GM19324 (cell line): ENCODE measurements around the gene SPPL2B.
A peak's percentile ranks its signal among the peaks of the same experiment; 100 is the strongest.
"Not testable (repeated sequence)": the region's sequence is repeated elsewhere in the genome, so short reads cannot be mapped to it uniquely, and the experiment has no call there.

ENCODE experiments used
- ATAC-seq: cut with Tn5 transposase; IDR thresholded peaks from one replicate; pipeline ENCODE4 v1.9.1; 2021; ENCODE audit warnings: mild to moderate bottlenecking, moderate library complexity; ENCODE audit not compliant: unreplicated experiment, low FRiP score

The SPPL2B gene, protein sequence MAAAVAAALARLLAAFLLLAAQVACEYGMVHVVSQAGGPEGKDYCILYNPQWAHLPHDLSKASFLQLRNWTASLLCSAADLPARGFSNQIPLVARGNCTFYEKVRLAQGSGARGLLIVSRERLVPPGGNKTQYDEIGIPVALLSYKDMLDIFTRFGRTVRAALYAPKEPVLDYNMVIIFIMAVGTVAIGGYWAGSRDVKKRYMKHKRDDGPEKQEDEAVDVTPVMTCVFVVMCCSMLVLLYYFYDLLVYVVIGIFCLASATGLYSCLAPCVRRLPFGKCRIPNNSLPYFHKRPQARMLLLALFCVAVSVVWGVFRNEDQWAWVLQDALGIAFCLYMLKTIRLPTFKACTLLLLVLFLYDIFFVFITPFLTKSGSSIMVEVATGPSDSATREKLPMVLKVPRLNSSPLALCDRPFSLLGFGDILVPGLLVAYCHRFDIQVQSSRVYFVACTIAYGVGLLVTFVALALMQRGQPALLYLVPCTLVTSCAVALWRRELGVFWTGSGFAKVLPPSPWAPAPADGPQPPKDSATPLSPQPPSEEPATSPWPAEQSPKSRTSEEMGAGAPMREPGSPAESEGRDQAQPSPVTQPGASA

DNA sequence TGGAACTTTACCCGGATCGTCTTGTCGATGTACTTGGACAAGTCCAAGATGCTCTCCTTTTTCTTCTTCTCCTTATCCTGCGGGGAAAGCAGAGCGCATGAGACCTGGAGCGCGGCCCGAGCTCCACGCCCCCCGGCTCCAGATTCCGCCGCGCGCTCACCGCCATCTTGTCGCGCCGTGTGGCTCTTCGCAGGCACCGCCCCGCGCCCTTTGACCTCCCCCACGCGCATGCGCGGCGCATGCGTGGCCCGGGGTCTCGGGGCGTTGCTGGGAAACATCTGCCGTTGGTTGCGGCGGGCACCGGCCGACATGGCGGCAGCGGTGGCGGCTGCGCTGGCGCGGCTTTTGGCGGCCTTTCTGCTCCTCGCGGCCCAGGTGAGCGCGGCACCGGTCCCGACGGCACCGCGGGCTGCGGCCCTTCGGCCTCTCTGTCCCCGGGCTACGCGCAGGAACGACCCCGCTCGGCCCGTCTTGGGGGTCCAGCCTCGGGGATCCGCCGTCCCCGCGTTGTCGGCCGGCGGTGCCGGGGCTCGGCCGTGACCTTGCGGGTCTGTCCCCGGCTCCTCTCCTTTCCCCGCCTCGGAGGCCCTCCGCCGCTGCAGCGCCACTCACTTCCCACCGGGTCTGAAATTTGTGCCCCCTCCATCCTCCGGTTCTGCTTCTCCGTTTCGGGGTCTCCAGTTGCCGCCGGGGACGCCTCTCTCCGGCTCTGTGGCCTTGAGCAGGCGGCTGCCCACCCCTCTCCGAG is at the start of gene SPPL2B, which contains the start of gene LSM7:
Gene SPPL2B (plus strand): TSS at position 284 of the 748 bp plus-strand sequence. CDS start 26 bp downstream, at position 310.
Gene LSM7 (minus strand): TSS at position 186 of the 748 bp plus-strand sequence. CDS start 20 bp downstream, at position 166.
- ATAC-seq, result peak; percentile 83

DNA sequence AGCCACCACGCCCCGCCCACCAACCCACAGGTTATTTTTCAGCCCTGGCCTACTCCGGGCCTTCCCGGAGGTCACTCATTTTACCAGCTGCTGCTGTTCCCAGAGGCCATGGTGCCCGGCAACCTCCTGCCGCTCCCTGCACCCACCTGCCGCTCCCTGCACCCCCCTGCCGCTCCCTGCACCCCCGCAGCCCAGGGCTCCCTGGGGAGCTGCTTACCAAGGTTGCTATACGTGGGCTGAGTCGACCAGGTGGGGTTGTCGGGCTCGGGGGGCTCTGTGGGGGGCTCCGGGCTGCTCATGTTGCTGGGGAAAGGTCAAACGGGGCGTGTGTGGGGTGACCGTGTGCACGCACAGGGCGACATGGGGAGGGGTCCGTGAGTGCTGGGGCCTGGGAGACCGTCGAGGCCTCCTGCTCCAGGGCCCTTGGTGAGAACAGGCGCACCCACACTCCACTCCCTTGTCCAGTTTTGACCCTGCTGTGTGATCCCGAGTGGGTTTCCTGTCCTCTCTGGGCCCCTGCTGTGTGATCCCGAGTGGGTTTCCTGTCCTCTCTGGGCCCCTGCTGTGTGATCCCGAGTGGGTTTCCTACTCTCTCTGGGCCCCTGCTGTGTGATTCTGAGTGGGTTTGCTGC is 47.7 kb upstream of the SPPL2B start:
- ATAC-seq, result no peak

DNA sequence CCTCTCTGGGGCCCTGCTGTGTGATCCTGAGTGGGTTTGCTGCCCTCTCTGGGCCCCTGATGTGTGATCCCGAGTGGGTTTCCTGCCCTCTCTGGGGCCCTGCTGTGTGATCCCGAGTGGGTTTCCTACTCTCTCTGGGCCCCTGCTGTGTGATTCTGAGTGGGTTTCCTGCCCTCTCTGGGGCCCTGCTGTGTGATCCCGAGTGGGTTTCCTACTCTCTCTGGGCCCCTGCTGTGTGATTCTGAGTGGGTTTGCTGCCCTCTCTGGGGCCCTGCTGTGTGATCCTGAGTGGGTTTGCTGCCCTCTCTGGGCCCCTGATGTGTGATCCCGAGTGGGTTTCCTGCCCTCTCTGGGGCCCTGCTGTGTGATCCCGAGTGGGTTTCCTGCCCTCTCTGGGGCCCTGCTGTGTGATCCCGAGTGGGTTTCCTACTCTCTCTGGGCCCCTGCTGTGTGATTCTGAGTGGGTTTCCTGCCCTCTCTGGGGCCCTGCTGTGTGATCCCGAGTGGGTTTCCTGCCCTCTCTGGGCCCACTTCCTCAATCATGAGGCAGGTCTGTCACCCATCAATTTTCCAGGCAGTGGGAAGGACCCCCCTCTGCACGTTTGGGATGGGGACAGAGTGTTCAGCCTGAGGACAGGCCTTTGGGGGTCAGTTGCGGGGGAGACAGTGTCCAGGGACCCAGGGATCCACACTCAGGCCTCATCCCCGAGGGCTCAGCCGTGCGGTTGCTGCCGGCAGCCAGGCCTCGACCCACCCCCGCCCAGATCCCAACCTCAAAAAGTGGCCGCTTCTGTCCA is 47.0 kb upstream of the SPPL2B start:
- not testable (repeated sequence) for ATAC-seq

DNA sequence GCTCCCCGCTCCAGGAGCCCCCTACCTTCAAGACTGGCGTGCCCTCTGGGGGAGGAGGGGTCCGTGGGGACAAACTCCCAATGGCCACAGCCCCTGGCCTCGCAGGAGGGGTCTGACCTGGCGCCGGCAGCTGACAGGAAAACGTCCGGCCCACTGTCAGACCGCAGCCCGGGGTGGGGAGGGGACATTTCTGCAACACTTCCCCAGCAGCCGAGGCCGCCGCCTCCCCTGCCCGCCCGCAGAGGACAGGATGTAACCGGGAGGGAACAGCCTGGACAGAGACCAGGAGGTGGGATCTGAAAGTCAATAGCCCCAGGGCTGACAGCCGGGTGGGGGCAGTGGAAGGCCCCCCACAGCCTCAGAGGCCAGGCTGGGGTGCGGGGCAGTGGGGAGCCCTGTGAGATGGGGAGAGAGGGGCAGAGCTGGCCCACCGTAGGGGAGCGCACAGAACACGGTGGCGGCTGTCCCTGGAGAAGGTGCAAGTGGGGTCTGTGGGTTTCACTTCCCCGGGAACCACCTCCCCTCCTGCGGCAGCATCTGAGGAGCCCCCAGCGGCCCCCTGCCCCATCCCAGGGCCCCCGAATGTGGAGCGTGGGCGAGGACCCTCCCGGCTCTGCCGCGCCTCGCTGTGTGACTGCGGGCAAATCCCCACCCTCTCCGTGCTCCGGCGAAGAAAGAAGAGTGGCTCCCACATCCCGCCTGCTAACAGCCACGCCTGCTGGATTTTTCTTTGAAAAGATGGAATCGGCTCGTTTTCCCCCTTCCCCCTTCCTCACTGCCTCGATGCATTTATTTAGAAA is 46.2 kb upstream of the SPPL2B start, which contains the start of gene PEAK3:
Gene PEAK3 (minus strand): TSS at position 114 of the 800 bp plus-strand sequence. CDS start 1,244 bp downstream, outside the sequence.
- ATAC-seq, result no peak

DNA sequence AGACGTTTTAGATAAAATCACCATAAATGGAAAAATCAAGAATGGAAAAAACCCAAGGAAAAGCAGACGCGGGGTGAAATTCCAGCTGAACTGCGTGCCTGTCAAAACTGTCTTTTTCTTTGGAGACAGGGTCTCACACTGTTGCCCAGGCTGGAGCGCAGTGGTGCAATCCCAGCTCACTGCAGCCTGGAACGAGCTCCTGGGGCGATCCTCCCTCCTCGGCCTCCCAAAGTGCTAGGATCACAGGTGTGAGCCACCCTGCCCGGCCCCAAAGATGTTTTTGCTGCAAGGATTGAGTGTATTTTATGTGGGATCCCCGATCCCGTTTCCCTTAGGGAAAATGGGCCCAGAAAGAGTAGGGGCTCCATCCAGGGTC is 45.6 kb upstream of the SPPL2B start:
- no peak for ATAC-seq

DNA sequence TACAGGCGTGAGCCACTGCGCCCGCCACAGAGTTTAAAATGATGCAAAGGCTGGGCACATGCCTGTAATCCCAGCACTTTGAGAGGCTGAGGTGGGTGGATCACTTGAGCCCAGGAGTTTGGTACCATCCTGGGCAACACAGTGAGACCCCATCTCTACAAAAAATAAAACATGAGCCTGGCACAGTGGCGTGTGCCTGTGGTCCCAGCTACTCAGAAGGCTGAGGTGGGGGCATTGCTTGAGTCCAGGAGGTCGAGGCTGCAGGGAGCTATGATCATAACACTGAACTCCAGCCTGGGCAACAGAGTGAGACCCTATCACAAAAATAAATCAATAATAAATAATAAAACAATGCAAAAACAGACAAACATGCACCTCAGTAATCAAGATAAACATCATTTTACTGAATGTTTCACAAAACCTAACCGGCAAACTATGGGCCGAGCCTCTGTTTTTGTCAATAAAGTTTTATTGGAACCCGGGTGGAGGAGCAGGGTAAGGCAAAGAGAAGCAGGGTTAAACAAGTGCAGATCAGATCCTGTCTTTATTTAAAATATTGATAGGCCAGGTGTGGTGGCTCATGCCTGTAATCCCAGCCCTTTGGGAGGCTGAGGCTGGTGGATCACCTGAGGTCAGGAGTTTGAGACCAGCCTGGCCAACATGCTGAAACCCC is 44.5 kb upstream of the SPPL2B start:
- ATAC-seq, result no peak

DNA sequence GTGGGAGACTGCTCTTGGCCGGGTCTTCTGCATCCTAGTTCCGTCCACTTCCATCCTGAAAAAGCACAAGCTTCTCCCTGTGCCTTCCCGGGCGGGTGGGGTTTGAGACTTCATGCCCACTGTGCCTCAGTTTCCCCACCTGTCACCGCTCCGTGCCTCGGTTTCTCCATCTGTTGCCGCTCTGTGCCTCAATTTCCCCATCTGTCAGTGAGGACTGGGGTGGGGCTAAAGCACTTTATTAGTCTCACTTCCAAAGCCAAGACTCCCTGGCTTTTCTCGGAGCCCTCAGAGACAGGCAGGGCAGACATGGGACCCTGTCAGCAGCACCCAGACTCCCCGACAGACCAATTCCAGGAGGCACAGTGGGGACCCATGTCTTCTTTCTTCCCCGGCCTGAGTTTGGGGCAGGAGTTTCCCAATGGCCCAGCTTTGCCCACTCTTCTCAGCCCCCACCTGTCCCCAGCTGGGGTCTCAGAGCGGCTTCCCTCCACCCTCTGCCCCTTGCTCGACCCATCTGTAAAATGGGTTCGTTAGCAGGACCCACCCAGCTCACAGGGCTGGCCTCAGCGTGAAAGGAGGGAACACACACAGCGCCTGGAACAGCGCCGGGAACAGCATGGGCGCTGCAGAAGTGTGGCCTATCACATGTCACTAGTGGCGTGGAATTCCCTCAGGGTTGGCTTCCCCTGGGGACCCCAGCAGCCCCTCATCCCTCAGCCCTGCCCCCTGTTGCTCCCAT is 41.9 kb upstream of the SPPL2B start:
- ATAC-seq, result no peak

DNA sequence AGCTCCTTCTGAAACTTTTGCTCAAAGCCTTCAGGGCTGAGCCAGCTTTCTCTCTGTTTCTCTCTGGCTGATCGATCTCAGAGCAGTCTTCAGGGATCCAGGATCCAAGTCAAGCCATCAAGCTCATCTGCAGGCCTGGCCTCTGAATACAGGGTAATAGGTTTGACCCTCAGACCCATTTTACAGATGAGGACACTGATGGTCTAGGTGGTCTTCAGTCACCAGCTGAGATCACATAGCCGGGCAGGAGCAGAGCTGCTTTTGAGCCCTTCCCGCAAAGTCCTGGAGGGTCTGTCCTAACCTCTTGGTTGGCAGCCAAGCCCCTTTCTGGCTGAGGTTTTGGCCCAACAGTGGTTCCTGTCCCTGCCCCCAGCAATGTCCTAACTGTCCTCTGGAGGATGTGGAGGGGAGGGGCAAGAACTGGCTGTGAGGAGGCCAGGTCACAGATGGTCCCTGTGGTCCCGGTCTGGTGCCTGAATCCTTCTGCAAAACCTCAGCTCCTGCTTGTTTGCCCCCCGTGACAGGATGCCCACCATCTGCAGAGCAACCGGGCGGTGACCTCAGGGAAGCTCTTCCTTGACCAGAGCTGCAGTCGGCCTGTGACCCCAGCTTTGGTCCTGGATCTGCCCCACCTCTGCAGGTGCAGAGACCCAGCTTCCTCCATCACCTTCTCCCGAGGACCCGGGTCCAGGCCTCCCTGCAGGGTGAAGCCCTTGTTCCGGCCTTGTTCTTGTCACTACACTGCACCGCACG is 40.7 kb upstream of the SPPL2B start:
- no peak for ATAC-seq

DNA sequence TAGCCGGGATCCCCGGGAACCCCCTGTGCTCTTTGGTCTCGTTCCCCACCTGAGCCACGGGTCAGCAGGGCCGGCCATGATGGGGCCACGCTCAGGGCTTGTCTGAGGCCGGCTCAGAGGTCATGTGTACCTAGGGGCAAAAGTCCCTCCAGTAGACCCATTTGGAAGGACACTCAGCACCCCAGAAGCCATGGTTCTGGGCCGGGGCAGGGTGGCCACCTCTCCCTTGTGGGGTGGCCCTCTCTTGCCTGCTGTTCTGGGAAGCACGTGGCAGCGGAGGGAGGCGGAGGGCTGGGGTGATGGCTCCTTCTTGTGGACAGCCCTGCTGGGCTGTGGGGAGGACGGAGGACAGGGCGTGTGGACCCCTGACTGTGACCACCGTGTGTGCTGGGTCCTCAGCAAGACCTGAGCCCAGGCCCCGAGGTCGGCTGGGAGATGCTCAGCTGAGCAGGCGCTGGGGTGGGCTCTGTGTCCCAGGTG is 40.1 kb upstream of the SPPL2B start:
- ATAC-seq, result no peak

DNA sequence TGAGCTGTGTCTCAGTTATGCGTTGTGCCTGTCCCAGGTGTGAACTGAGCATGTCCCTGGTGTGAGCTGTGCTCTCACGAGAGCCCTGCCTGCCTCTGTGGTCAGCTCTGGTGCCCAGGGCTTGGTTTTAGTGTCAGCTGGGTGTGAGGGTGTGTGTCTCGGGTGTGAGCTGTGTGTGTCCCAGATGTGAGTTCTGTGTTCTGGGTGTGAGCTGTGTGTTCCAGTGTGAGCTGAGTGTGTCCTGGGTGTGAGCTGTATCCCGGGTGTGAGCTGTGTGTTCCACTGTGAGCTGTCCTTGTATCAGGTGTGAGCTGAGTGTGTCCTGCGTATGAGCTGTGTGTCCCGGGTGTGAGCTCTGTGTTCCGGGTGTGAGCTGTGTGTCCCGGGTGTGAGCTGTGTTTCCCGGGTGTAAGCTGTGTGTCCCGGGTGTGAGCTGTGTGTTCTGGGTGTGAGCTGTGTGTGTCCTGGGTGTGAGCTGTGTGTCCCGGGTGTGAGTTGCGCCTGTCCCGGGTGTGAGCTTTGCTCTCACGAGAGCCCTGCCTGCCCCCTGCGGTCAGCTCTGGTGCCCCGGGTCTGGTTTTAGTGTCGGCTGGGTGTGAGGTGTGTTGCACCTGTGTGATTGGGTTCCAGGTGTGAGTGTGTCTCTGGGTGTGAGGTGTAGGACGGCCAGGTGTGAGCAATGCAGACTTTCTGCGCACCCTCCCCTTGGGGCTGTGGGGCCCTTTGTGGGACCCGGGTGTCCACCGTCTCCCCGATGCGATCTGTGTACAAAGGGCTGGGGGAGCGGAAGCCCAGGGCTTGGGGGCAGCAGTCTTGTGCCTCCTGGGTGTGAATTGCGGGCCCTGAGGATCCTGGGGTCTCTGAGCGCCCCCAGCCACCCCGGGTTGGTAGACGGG is 39.4 kb upstream of the SPPL2B start:
- ATAC-seq, result no peak

DNA sequence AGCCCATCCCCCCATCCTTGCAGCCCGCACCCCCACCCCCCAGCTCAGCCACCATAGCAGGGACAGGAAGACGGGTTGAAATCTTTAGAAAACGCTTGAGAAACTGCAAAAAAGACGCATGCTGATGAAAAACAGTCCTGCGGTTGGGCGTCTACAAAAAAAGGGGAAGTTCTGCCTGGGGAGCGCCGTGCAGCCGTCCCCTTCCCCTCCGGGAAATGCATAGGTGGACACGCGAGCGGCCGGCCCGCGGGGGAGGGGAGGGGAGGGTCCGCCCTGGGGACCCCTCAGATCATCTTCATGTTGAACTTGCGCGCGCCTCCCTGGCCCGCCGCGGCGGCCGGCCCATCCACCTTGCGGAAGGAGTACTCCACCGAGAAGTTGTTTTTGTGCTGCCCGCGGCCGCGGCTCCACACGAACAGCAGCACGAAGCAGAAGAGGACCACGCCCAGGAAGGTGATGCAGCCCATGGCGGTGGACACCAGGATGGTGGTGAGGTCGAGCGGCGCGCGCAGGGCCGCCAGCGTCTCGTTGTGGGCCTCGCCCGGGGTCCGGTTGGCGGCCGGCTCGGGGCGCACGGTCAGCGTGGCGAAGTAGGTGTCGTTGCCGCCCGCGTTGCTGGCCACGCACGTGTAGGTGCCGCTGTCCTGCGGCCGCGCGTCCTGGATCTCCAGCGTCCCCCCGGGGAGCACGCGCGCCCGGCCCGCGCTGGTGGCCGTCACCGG is 38.6 kb upstream of the SPPL2B start:
- no peak for ATAC-seq

DNA sequence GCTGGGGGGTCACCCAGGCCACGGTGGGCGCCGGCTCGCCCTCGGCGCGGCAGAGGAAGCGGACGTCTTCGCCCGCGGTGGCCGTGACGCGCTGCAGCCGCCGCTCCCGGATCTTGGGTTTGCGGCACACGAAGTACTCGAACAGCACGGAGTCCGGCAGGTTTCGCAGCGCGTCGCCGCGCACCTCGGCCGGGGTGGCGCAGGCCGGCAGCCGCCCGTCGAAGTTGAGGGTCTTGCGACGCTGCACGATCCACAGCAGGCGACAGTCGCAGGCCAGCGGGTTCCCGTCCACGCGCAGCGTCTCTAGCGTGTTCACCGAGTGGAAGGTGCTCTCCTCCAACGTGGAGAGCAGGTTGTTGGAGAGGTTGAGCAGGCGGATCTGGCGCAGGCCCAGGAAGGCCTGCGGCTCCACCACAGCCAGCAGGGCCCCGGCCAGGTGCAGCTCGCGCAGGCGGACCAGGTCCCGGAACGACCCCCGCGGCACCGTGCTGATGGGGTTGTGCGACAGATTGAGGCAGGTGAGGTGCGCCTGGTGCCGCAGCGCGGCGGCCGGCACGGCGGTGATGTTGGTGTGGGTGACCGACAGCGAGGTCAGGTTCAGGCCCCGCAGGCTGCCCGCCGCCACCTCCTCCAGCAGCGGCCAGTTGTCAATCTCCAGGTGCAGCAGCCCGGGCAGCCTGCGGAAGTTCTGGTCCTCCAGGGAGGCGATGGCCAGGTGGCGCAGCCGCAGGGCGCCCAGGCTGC is 37.9 kb upstream of the SPPL2B start:
- ATAC-seq, result no peak

DNA sequence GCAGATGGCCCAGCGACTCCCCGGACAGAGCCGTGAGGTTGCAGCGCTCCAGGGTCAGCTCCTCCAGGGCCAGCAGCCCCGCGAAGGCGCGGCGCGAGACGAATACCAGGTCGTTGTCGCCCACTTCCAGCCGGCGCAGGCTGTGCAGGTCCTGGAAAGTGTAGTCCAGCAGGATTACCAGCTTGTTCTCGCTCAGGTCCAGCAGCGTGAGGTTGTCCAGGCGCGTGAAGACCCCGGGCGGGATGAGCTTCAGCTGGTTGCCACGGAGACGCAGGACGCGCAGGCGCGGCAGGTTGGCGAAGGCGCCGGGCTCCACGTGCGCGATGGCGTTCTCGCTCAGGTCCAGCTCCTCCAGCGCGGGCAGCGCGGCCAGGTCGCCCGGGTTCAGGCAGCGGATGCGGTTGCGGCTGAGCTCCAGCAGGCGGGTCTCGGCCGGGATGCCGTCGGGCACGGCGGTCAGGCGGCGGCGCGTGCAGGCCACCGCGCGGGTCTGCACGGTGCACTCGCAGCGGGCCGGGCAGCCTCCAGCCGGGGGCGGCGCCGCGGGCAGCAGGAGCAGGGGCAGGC is 37.2 kb upstream of the SPPL2B start:
- no peak for ATAC-seq

DNA sequence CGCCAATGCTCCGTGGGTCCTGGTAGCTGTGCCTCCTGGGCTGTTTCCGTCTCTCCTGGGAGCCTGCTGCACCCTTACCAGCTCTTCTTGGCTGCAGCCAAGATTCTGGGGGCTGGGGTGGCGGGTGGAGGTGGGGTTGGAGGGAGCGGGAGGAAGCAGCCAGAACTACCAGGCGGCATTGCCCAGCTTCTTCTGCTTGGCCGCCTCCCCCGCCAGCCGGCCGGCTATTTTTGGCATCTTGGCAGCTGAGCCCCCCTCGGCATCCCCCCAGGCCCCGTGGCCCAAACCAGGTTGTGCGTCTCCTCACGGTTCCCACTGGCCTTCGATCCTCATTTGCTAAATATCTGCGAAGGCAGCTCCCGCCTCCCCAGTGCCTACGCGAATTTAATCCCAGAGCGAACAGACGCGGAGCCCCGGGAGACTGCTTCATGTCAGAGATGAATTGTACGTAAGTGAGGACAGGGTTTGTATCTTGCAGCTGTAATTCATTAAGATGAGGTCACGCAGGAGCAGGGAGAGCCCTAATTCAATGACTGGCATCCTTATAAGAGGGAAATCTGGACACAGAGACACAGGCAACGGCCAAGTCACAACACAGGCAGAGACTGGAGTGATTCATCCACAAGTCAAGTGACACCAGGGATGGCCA is 33.7 kb upstream of the SPPL2B start:
- ATAC-seq, result no peak
